GM12875 (cell line): ENCODE data around the gene MTF2.
"Not testable (repeated sequence)": the region's sequence is repeated elsewhere in the genome, so short reads cannot be mapped to it uniquely, and the experiment has no call there.

ENCODE experiments used
- H3K4me3 ChIP-seq: one replicate; pipeline ENCODE4 v1.5.1; 2011; ENCODE audit warnings: low read depth, low read length, control low read depth
- CTCF ChIP-seq: IDR thresholded peaks from 2 replicates; pipeline ENCODE4 v1.5.1; 2011; ENCODE audit warnings: low read depth, mild to moderate bottlenecking, control low read depth, inconsistent platforms, low read length, moderate library complexity, borderline replicate concordance; ENCODE audit not compliant: insufficient read depth

The MTF2 gene

DNA sequence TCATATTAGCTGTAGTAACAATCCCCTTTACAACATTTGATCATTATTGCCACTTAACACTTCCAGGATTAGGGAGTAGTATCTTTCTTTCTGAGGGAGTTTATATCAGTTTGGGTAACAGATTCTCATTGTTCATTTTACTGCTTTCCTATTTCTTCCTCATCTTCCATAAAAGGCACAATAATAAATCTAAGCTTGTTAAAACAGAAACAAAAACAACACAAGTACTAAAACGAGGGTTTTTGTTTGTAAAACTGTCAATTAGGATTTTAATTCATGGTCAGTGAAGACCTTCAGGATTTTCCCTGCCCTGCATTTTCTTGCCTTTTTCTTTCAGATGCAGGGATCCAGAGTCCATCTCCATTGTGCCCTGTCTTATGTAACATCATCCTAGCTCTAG lies 71.6 kb downstream of the MTF2 start:
- no peak for TF ChIP-seq CTCF

GRCh38 chr1:93151474-93151873 lies 72.4 kb downstream of the MTF2 start:
- TF ChIP-seq CTCF: no peak
- no peak overlapping the region for H3K4me3 ChIP-seq

More for the DNA sequence above, 71.6 kb downstream of the MTF2 start:
- no peak overlapping the region for H3K4me3 ChIP-seq

GRCh38 chr1:93152835-93153234 lies 73.8 kb downstream of the MTF2 start:
- H3K4me3 ChIP-seq: no peak overlapping the region
- TF ChIP-seq CTCF: no peak

- TF ChIP-seq CTCF: no peak
- H3K4me3 ChIP-seq: no peak overlapping the region
Observed at GRCh38 chr1:93154898-93155297, 75.8 kb downstream of the MTF2 start.

DNA sequence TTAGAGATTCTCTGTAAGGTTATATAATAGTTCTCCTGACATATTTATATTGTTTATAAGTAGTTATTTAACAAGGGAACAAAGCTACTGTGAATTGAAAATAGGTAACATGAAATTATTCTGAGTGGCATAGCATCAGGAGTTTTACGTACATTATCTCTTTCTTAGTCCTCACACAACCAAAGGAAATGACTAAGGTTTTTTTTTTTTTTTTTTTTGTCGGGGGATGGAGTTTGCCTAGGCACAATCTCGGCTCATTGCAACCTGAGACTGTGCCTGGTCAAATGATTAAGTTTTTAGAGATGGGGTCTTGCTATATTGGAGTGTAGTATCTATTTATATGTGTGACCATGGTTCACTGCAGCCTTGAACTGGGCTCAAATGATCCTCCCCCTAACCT lies 76.3 kb downstream of the MTF2 start:
- no peak for TF ChIP-seq CTCF
- no peak overlapping the region for H3K4me3 ChIP-seq

DNA sequence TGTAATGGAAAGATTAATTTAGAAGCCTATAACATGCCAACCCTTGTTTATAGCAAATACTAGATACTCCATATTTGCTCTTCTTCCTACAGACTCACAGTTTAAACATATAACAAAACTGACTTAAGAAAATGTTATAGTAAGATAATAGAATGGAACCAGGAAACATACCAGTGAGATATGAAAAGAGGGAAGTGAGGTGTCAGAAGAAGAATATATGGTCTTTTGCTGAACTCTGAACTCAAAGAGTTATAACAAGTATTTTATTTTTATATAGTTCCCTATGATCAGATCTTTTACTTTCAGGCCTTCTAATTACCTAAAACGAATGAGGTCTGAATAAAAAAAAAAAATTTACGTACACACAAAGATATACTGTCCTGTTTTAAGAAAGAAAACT lies 80.3 kb downstream of the MTF2 start:
- H3K4me3 ChIP-seq: no peak overlapping the region
- TF ChIP-seq CTCF: no peak

DNA sequence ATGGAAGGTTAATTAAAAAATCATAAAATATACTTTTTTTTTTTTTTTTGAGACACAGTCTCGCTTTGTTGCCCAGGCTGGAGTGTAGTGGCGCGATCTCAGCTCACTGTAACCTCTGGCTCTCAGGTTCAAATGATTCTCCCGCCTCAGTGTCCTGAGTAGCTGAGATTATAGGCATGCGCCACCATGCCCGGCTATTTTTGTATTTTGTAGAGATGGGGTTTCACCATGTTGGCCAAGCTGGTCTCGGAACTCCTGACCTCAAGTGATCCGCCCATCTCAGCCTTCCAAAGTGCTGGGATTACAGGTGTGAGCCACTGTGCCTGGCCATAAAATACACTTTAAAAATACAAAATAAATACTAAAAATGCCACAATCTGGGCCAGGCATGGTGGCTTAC lies 84.2 kb downstream of the MTF2 start:
- not testable (repeated sequence) for H3K4me3 ChIP-seq

DNA sequence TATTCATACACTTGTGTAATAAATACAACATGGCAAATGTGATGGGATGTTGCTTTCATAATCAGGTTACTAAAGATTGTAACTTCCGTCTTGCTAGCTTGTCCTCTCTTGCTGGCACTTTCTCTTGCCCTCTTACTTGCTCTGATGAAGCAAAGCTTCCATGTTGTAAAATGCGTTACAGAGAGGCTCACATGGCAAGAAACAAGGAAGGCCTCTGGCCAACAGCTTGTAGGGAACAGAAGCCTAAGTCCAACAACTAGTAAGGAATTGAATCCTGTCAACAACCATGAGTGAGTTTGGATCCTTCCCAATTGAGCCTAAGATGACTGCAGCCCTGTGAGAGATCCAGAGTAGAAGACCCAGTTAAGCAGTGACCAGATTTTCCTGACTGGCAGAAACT lies 85.7 kb downstream of the MTF2 start:
- no peak for TF ChIP-seq CTCF
- no peak overlapping the region for H3K4me3 ChIP-seq

DNA sequence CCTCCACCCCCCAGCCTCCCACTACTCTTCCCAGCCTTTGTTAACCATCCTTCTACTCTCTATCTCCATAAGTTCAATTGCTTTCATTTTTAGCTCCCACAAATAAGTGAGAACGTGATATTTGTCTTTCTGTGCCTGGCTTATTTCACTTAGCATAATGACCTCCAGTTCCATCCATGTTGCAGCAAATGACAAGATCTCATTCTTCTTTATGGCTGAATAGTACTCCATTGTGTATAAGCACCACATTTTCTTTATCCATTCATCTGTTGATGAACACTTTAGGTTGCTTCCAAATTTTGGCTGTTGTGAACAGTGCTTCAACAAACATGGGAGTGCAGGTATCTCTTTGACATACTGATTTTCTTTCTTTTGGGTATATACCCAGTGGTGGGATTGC lies 86.8 kb downstream of the MTF2 start:
- H3K4me3 ChIP-seq: not testable (repeated sequence)
